Measurements from ENCODE around the gene HEXIM2.

- TF ChIP-seq GFI1 (CRISPR knock-in tag; IDR thresholded peaks at IDR 0.05; ENCODE audit: borderline replicate concordance) (no peak), DPF2 (CRISPR knock-in tag; IDR thresholded peaks at IDR 0.05; ENCODE audit: borderline replicate concordance, low read depth) (no peak), EZH2 (conservative IDR thresholded peaks at IDR 0.05; ENCODE audit: low read depth, low read length) (no peak), ZSCAN30 (CRISPR knock-in tag; IDR thresholded peaks at IDR 0.05) (no peak), ZNF879 (CRISPR knock-in tag; IDR thresholded peaks at IDR 0.05) (no peak), ZNF496 (CRISPR knock-in tag; IDR thresholded peaks at IDR 0.05; ENCODE audit: insufficient replicate concordance) (no peak), RAD21 (CRISPR knock-in tag; IDR thresholded peaks at IDR 0.05) (no peak), ZNF10 (CRISPR knock-in tag; IDR thresholded peaks at IDR 0.05; ENCODE audit: borderline replicate concordance, low read depth) (no peak), MAFF (IDR thresholded peaks at IDR 0.05; ENCODE audit: low read depth, low read length) (no peak)
These were observed 32.7 kb upstream of the HEXIM2 start for GRCh38 chr17:45128989-45129388.
